Spleen (tissue), 11 donors: Measurements from ENCODE around the gene WWC1. TPM values are rescaled to one million over a fixed set of nuclear protein-coding genes. Genes with fewer than 3 reads are reported as not detected.
"Not testable (repeated sequence)": the region's sequence is repeated elsewhere in the genome, so short reads cannot be mapped to it uniquely, and the experiment has no call there.

Source experiments
- DNase-seq: peaks from one replicate; pipeline ENCODE4 v3.0.0-alpha.2; 2020
- H3K27ac ChIP-seq, 8 donors: fragments of 200-600 bp; sonication (generic) in 7 of 8; 1 replicate in 4 of 8; 2 replicates in 4 of 8; pipeline versions ENCODE4 v1.5.0 to v1.8.0; 2016 to 2021; ENCODE audit warnings: inconsistent platforms in 4 of 8, mild to moderate bottlenecking in 4 of 8, moderate library complexity in 1 of 8
- H3K27me3 ChIP-seq, 7 donors: fragments of 200-600 bp; sonication (generic) in 6 of 7; replicated peaks in 1 of 7; 1 replicate in 4 of 7; 2 replicates in 3 of 7; pipeline versions ENCODE4 v1.5.0 to v1.8.0; 2016 to 2021; ENCODE audit warnings: inconsistent platforms in 3 of 7, mild to moderate bottlenecking in 1 of 7
- H3K36me3 ChIP-seq, 6 donors: fragments of 200-600 bp; sonication (generic) in 5 of 6; 1 replicate in 4 of 6; 2 replicates in 2 of 6; pipeline versions ENCODE4 v1.5.0 to v1.8.0; 2016 to 2021; ENCODE audit warnings: inconsistent platforms in 2 of 6
- H3K4me1 ChIP-seq, 6 donors: fragments of 200-600 bp; sonication (generic) in 5 of 6; 1 replicate in 3 of 6; 2 replicates in 3 of 6; pipeline versions ENCODE4 v1.5.0 to v1.8.0; 2016 to 2021; ENCODE audit warnings: inconsistent platforms in 3 of 6
- H3K4me3 ChIP-seq, 8 donors: fragments of 200-600 bp; sonication (generic) in 7 of 8; 1 replicate in 4 of 8; 2 replicates in 4 of 8; pipeline versions ENCODE4 v1.5.0 to v1.8.0; 2016 to 2021; ENCODE audit warnings: inconsistent platforms in 4 of 8, mild to moderate bottlenecking in 4 of 8, moderate library complexity in 2 of 8
- H3K9me3 ChIP-seq, 8 donors: fragments of 200-600 bp; sonication (generic) in 7 of 8; 1 replicate in 4 of 8; 2 replicates in 4 of 8; pipeline versions ENCODE4 v1.5.0 to v1.8.0; 2016 to 2021; ENCODE audit warnings: inconsistent platforms in 4 of 8
- POLR2A ChIP-seq, 3 donors: fragments of 450-650 bp; IDR thresholded peaks; one replicate each; pipeline ENCODE4 v1.5.1; 2017; ENCODE audit warnings: antibody characterized with exemption in 3 of 3, mild to moderate bottlenecking in 1 of 3
- POLR2AphosphoS5 ChIP-seq, 3 donors: sonication (generic); formaldehyde crosslinking; IDR thresholded peaks; one replicate each; pipeline ENCODE4 v1.5.1; 2017; ENCODE audit warnings: antibody characterized with exemption in 3 of 3
- WGBS, 5 donors: extraction: QIAGEN DNeasy Blood & Tissue Kit in 3 of 5; methylation state at CpG; one replicate each; pipeline versions ENCODE4 v1.1.5 to v1.1.7; 2013 to 2018; 5-methylcytosine and 5-hydroxymethylcytosine counted together
- intact Hi-C: fragments of 100-400 bp; cut with DNase I; formaldehyde crosslinking; loops from one replicate; pipeline ENCODE4 v1.15.0; 2023; ENCODE audit warnings: low total_unique reads
- polyA plus RNA-seq, 3 donors: library from polyadenylated mRNA; stranded (reverse); fragments of 200-250 nt; gene quantifications; one replicate each; pipeline ENCODE4 v1.2.1, GENCODE V29; 2013
- total RNA-seq, 7 donors: library from RNA; depleted of rRNA in 3 of 7; stranded (reverse); fragments of >200 nt in 3 of 7; fragmentation: NEBNext Ultra II Directional in 4 of 7; extraction: Animal tissue kit (Norgen Biotek cat#: 25700) in 4 of 7; gene quantifications; one replicate each; pipeline versions ENCODE4 v1.1.0 to v1.2.1, GENCODE V29; 2016 to 2021
- TF ChIP-seq, protein P1 (sequence below), 11 experiments: fragments of 200-600 bp in 7 of 11; fragments of 450-650 bp in 4 of 11; sonication (generic) in 4 of 11; IDR thresholded peaks in 8 of 11; conservative IDR thresholded peaks in 3 of 11; 1 replicate in 7 of 11; 2 replicates in 4 of 11; pipeline versions ENCODE4 v1.4.0 to v1.8.0; 2016 to 2021; ENCODE audit warnings: antibody characterized with exemption in 11 of 11, inconsistent platforms in 4 of 11, mild to moderate bottlenecking in 1 of 11
- donor health status: healthy with polysubstance abuse.
- donor health status: DM: no; HTN: no; CAD: no; lungs with moderate emphysema.
- donor health status: DM: no; HTN: no; CAD: no.
- donor health status: Bipolar disorder and iron deficiency.
- donor health status: healthy.
- donor health status: DM: no; HTN: no; CAD: no.
- donor health status: DM: yes; HTN: yes; CAD: no.

Gene WWC1
- total and polyA plus RNA-seq, 10 donors, result 0.60 to 5.4 (median 1.3) TPM

GRCh38 chr5:168284809-168285208 lies 6.6 kb upstream of the WWC1 start:
- no peak for TF ChIP-seq POLR2A (IDR thresholded peaks at IDR 0.05)
- TF ChIP-seq POLR2AphosphoS5 (IDR thresholded peaks at IDR 0.05), result no peak
- TF ChIP-seq, protein P1, sequence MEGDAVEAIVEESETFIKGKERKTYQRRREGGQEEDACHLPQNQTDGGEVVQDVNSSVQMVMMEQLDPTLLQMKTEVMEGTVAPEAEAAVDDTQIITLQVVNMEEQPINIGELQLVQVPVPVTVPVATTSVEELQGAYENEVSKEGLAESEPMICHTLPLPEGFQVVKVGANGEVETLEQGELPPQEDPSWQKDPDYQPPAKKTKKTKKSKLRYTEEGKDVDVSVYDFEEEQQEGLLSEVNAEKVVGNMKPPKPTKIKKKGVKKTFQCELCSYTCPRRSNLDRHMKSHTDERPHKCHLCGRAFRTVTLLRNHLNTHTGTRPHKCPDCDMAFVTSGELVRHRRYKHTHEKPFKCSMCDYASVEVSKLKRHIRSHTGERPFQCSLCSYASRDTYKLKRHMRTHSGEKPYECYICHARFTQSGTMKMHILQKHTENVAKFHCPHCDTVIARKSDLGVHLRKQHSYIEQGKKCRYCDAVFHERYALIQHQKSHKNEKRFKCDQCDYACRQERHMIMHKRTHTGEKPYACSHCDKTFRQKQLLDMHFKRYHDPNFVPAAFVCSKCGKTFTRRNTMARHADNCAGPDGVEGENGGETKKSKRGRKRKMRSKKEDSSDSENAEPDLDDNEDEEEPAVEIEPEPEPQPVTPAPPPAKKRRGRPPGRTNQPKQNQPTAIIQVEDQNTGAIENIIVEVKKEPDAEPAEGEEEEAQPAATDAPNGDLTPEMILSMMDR (IDR thresholded peaks at IDR 0.05 in 8 of 11, conservative IDR thresholded peaks at IDR 0.05 in 3 of 11), result no peak
- WGBS, 5 donors, result 72 to 86% (median 83%) methylated on average over 4 of the region's 4 CpGs
- Histone ChIP-seq H3K4me3 (no peak overlapping the region), H3K27me3 (peaks cover 0 to 16% (median 0%) of the 10 kb centered on the region in 7 donors), H3K27ac (no peak overlapping the region), H3K9me3 (peaks cover 0 to 46% (median 24%) of the 10 kb centered on the region in 8 donors), H3K4me1 (peaks cover 0 to 1% (median 0%) of the 10 kb centered on the region in 6 donors), H3K36me3 (no peaks in the 10 kb centered on the region)
- intact Hi-C loops, result no loop called here
- DNase-seq, result no peak

GRCh38 chr5:168285696-168286095 lies 5.7 kb upstream of the WWC1 start:
- WGBS, 5 donors, result 83 to 88% (median 86%) methylated on average over 2 of the region's 2 CpGs
- DNase-seq, result no peak
- H3K9me3 ChIP-seq, result peaks cover 0 to 46% (median 24%) of the 10 kb centered on the region in 8 donors
- intact Hi-C loops, result no loop called here
- no peaks in the 10 kb centered on the region for H3K36me3 ChIP-seq
- H3K27me3 ChIP-seq, result peaks cover 0 to 25% (median 3%) of the 10 kb centered on the region in 7 donors
- peaks cover 0 to 8% (median 0%) of the 10 kb centered on the region in 6 donors for H3K4me1 ChIP-seq
- no peak overlapping the region for H3K27ac ChIP-seq
- TF ChIP-seq, protein P1 (IDR thresholded peaks at IDR 0.05 in 8 of 11, conservative IDR thresholded peaks at IDR 0.05 in 3 of 11), result no peak
- TF ChIP-seq POLR2AphosphoS5 (IDR thresholded peaks at IDR 0.05) (no peak), POLR2A (IDR thresholded peaks at IDR 0.05) (no peak)
- no peak overlapping the region for H3K4me3 ChIP-seq

GRCh38 chr5:168286386-168286785 lies 5.1 kb upstream of the WWC1 start:
- Histone ChIP-seq H3K9me3 (peaks cover 0 to 46% (median 24%) of the 10 kb centered on the region in 8 donors), H3K27ac (no peak overlapping the region), H3K4me3 (no peak overlapping the region), H3K4me1 (peaks cover 0 to 13% (median 5%) of the 10 kb centered on the region in 6 donors), H3K36me3 (no peaks in the 10 kb centered on the region), H3K27me3 (peaks cover 0 to 31% (median 7%) of the 10 kb centered on the region in 7 donors)
- intact Hi-C loops, result no loop called here
- TF ChIP-seq POLR2A (IDR thresholded peaks at IDR 0.05) (no peak), POLR2AphosphoS5 (IDR thresholded peaks at IDR 0.05) (no peak)
- TF ChIP-seq, protein P1 (IDR thresholded peaks at IDR 0.05 in 8 of 11, conservative IDR thresholded peaks at IDR 0.05 in 3 of 11), result no peak
- DNase-seq, result no peak
- WGBS, 5 donors, result 36 to 43% (median 36%) methylated on average over 6 of the region's 6 CpGs

- H3K27me3 ChIP-seq, result peaks cover 0 to 36% (median 9%) of the 10 kb centered on the region in 7 donors
- H3K9me3 ChIP-seq, result peaks cover 0 to 46% (median 24%) of the 10 kb centered on the region in 8 donors
- H3K36me3 ChIP-seq, intact Hi-C loops, H3K4me3 ChIP-seq, DNase-seq, H3K27ac ChIP-seq: not testable (repeated sequence)
- H3K4me1 ChIP-seq, result peaks cover 0 to 16% (median 6%) of the 10 kb centered on the region in 6 donors
- 84 to 94% (median 88%) methylated on average over 5 of the region's 5 CpGs for WGBS, 5 donors
These were observed 4.6 kb upstream of the WWC1 start for GRCh38 chr5:168286863-168287262.
